Suprapubic skin (tissue), 4 donors: ENCODE results near the gene ARHGEF3.

Experiments used
- EP300 ChIP-seq: sonication (generic); formaldehyde crosslinking; IDR thresholded peaks from one replicate; pipeline ENCODE4 v1.6.1; 2017; ENCODE audit warnings: antibody characterized with exemption
- POLR2A ChIP-seq, 2 donors: fragments of 450-650 bp; IDR thresholded peaks; one replicate each; pipeline ENCODE4 v1.6.1; 2017; ENCODE audit warnings: antibody characterized with exemption in 2 of 2, mild to moderate bottlenecking in 2 of 2, moderate library complexity in 2 of 2
- POLR2AphosphoS5 ChIP-seq, 3 donors: sonication (generic); formaldehyde crosslinking; IDR thresholded peaks; one replicate each; pipeline ENCODE4 v1.6.1; 2017; ENCODE audit warnings: antibody characterized with exemption in 3 of 3

DNA sequence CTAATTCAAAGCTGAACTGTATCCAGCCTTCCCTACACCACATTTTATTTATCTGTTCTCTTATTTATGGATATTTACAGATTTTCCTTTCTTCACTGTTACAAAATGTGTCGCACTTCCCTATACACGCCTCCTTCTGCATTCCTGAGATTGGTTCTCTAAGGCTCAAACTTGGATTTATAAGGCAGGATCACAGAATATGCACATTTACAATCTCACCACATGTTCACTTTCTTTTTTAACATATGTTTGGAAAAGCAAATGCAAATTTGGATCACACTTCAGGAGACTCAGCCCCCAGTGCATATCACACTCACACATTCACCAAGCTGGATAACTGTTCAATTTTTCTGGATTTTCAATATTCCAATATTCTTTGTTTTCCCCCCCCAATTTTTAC, 31.8 kb upstream of the ARHGEF3 start:
- TF ChIP-seq POLR2A (IDR thresholded peaks at IDR 0.05) (no peak), EP300 (no peak), POLR2AphosphoS5 (IDR thresholded peaks at IDR 0.05) (no peak)
